ENCODE data around the gene ZSCAN5C. TPM values are rescaled to one million over a fixed set of nuclear protein-coding genes. Genes with fewer than 3 reads are reported as not detected.
A peak's percentile ranks its signal among the peaks of the same experiment; 100 is the strongest.
"Not testable (repeated sequence)": the region's sequence is repeated elsewhere in the genome, so short reads cannot be mapped to it uniquely, and the experiment has no call there.

Gene ZSCAN5C
- total RNA-seq: not detected
- long read RNA-seq: 0 reads

DNA sequence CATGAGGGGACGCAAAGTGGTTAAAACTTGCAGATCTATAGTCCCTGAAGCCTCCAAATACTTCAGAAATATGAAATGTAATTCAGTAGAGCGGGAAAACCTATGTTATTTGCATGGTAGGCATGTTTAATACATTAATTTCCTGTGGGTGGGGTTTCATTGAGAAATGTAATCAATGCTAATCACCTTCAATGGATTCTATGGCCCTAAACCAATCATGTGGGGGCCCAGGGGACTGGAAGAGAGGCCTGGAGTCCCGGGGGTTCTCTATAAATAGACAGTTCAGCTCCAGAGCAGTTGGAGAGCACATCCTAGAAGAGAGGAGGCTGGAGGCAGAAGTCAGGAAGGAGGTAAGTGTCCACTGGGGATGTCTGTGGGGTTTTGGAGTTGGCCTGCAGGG, at the start of gene ZSCAN5C:
Gene ZSCAN5C, plus strand, starts transcription at position 301 of the 400 bp plus-strand sequence. CDS start 3,641 bp downstream, outside the sequence.
- DNase-seq (ENCODE audit: missing footprints) (no peak), ATAC-seq (no peak)
- intact Hi-C loops (cut with DNase I): no loop called here

DNA sequence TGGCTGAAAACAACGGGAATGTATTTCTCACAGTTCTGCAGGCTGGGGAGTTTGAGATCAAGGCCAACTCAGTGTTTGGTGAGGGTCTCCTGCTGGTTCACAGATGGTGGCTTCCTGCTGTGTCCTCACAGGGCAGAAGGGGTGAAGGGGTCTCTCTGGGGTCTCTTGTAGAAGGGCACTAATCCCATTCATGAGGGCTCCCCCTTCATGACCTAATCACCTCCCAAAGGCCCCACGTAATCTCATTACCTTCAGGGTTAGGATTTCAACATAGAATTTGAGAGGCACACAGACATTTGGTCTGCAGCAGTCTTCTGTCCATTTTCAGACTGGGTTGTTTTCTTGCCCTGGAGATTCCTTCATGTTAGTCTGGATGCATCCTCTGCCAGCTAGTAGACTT, 49.4 kb upstream of the ZSCAN5C start:
- intact Hi-C loops (cut with DNase I): no loop called here
- ATAC-seq (no peak), DNase-seq (ENCODE audit: missing footprints) (no peak)

- ATAC-seq (no peak), DNase-seq (ENCODE audit: missing footprints) (no peak)
- intact Hi-C loops (cut with DNase I): no loop called here
Measured at GRCh38 chr19:56153507-56153906, 48.6 kb upstream of the ZSCAN5C start.

- ATAC-seq (peak; percentile 14), DNase-seq (ENCODE audit: missing footprints) (no peak)
- intact Hi-C loops (cut with DNase I): no loop called here
Measured at GRCh38 chr19:56155124-56155687, 46.9 kb upstream of the ZSCAN5C start.

- no peak for DNase-seq (ENCODE audit: missing footprints)
- intact Hi-C loops (cut with DNase I): no loop called here
- ATAC-seq: no peak
Measured at GRCh38 chr19:56156768-56157167, 45.3 kb upstream of the ZSCAN5C start.

DNA sequence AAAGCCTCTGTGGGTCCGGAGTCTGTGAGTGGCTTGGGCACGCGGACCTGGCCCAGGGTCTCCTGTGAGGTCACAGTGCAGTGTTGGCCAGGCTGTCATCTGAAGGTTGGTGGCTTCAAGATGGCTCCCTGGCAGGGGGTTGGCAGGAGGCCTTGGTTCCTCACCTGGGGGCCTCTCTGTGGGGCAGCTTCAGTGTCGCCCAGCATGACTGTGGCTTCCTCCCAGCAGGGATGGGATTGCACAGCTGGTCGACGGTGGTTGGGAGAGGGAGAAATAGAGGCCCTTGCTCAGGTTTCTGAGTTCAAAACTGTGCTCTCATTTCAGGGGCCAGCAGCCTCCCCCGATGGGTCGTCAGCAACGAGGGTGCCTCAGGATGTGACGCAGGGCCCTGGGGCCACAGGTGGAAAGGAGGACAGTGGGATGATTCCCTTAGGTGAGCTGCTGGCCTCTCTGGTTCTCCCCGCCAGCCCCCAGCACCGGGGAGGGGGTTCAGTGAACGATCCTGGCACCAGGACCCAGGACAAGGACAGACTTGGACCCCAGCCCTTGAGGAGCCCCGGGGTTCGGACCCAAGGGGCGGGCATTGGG, 43.8 kb upstream of the ZSCAN5C start:
- no peak for DNase-seq (ENCODE audit: missing footprints)
- ATAC-seq: no peak
- intact Hi-C loops (cut with DNase I): no loop called here

DNA sequence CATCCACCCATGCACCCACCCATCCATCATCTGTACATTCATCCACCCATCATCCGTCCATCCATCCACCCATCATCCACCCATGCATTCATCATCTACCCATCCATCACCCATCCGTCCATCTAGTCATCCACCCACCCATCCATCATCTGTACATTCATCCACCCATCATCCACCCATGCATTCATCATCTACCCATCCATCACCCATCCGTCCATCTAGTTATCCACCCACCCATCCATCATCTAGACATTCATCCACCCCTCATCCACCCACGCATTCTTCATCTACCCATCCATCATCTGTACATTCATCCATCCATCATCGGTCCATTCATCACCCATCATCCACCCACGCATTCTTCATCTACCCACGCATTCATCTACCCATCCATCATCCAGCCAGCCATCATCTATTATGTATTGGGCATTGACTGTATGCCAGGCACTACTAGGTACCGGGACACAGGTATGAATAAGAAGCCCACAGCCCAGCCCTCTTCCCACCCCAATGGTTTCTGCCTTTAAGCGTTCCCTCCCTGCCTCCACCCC, 43.0 kb upstream of the ZSCAN5C start:
- DNase-seq (ENCODE audit: missing footprints) (no peak), ATAC-seq (no peak)
- intact Hi-C loops (cut with DNase I): no loop called here

DNA sequence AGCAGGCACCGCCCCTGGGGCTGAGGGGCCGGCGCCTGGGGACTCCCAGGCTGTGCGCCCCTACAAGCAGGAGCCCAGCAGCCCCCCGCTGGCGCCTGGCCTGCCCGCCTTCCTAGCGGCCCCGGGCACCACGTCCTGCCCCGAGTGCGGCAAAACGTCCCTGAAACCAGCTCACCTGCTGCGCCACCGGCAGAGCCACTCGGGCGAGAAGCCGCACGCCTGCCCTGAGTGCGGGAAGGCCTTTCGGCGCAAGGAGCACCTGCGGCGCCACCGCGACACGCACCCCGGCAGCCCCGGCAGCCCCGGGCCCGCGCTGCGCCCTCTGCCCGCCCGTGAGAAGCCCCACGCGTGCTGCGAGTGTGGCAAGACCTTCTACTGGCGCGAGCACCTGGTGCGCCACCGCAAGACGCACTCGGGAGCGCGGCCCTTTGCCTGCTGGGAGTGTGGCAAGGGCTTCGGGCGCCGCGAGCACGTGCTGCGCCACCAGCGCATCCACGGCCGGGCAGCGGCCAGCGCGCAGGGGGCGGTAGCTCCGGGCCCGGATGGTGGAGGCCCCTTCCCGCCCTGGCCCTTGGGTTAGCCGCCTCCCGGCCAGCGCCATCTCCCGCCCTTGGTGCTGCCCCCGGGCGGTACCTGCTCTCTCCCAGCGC, 42.3 kb upstream of the ZSCAN5C start:
- ATAC-seq (no peak), DNase-seq (ENCODE audit: missing footprints) (no peak)
- intact Hi-C loops (cut with DNase I): no loop called here

GRCh38 chr19:56161534-56161933, 40.5 kb upstream of the ZSCAN5C start:
- ATAC-seq: no peak
- intact Hi-C loops (cut with DNase I): no loop called here
- DNase-seq (ENCODE audit: missing footprints): no peak

- no peak for DNase-seq (ENCODE audit: missing footprints)
- intact Hi-C loops (cut with DNase I): no loop called here
- ATAC-seq: no peak
Measured at GRCh38 chr19:56162258-56162657, 39.8 kb upstream of the ZSCAN5C start.

- intact Hi-C loops (cut with DNase I): no loop called here
- DNase-seq (ENCODE audit: missing footprints) (no peak), ATAC-seq (no peak)
Measured at GRCh38 chr19:56163097-56163496, 39.0 kb upstream of the ZSCAN5C start.

- ATAC-seq (no peak), DNase-seq (ENCODE audit: missing footprints) (no peak)
- intact Hi-C loops (cut with DNase I): no loop called here
Measured at GRCh38 chr19:56167064-56167578, 35.0 kb upstream of the ZSCAN5C start.

GRCh38 chr19:56170261-56170660, 31.8 kb upstream of the ZSCAN5C start:
- intact Hi-C loops (cut with DNase I): loop anchor here (2.0 kb wide), 1 partner anchor 89 kb away; no protein-coding TSS in a partner anchor
- no peak for ATAC-seq
- DNase-seq (ENCODE audit: missing footprints): no peak

- ATAC-seq (no peak), DNase-seq (ENCODE audit: missing footprints) (no peak)
- intact Hi-C loops (cut with DNase I): no loop called here
Measured at GRCh38 chr19:56174086-56174485, 28.0 kb upstream of the ZSCAN5C start.

DNA sequence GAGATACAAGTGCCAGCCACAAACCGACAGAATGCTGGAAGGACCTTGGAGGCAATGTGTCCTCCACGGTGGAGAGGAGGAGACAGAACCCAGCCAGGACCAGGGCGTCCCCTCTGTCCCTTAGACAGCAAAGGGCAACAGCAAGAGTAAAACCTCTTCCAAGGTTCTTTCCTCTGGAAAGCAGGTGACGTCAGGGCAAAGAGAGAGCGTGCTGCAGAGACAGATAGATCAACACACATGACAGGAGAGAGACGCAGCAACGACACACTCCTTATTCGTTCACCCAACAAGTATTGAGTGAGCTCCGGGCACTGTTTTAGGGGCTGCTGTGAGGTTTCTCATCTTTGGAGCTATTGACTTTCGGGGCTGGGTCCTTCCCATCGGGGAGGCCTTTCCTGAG, 27.5 kb upstream of the ZSCAN5C start:
- no peak for ATAC-seq
- no peak for DNase-seq (ENCODE audit: missing footprints)
- intact Hi-C loops (cut with DNase I): no loop called here

DNA sequence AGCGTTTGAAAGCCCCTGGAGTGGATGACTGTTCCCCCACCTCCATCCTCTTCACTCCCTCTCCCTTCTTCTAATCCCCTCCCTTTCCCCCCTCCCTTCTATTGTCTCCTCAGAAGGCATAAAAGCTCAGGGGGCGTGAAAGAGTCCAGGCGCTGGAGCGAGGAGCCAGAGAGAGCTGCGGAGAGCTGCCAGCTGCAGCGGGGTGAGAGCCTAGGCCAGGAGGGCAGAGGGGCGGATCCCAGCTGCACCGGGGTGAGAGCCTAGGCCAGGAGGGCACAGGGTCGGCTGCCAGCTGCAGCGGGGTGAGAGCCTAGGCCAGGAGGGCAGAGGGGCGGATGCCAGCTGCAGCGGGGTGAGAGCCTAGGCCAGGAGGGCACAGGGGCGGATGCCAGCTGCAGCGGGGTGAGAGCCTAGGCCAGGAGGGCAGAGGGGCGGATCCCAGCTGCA, 26.2 kb upstream of the ZSCAN5C start, which contains the start of gene GALP:
Gene GALP, plus strand, starts transcription at position 148 of the 447 bp plus-strand sequence. CDS start 1,101 bp downstream, outside the sequence.
- ATAC-seq; intact Hi-C loops (cut with DNase I): not testable (repeated sequence)

DNA sequence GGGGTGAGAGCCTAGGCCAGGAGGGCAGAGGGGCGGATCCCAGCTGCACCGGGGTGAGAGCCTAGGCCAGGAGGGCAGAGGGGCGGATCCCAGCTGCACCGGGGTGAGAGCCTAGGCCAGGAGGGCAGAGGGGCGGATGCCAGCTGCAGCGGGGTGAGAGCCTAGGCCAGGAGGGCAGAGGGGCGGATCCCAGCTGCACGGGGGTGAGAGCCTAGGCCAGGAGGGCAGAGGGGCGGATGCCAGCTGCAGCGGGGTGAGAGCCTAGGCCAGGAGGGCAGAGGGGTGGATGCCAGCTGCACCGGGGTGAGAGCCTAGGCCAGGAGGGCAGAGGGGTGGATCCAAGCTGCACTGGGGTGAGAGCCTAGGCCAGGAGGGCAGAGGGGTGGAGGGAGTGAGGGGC, 25.8 kb upstream of the ZSCAN5C start:
- intact Hi-C loops (cut with DNase I); DNase-seq (ENCODE audit: missing footprints); ATAC-seq: not testable (repeated sequence)

More for the DNA sequence above, 26.2 kb upstream of the ZSCAN5C start, which contains the start of gene GALP:
- DNase-seq (ENCODE audit: missing footprints): not testable (repeated sequence)

GRCh38 chr19:56176881-56177280, 25.2 kb upstream of the ZSCAN5C start:
- intact Hi-C loops (cut with DNase I): no loop called here
- ATAC-seq: no peak
- no peak for DNase-seq (ENCODE audit: missing footprints)

DNA sequence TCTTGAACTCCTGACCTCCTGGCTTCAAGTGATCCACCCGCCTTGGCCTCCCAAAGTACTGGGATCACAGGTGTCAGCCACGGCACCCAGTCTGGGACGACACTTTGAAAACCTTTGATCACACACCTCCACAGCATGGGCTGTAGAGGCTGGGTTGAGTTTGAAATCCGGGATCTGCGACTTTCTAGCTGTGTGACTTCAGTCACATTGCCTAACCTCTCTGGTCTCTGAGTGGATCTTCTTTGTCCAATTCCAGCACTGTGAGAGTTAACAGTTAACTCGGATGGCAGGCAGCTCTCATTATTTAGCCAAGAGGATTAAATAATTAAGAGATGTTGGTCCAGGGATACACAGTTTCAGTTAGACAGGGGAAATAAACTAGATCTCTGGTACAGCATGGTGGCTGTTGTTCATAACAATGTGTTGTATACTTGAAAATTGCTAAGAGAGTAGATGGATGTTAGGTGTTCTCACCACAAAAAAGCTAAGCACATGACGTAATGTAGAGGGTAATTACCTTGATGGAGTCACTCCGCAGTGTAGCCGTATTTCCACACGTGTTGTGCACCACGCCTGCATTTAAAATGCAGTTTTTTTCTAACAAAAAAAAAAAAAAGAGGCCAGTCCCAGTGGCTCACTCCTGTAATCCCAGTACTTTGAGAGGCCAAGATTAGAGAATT, 24.4 kb upstream of the ZSCAN5C start:
- intact Hi-C loops (cut with DNase I): no loop called here
- DNase-seq (ENCODE audit: missing footprints) (no peak), ATAC-seq (no peak)

All from Right ventricle myocardium inferior (tissue), 1 donor.